Inferior parietal cortex (tissue), 1 donor: ENCODE results near the gene TBXAS1.
A peak's percentile ranks its signal among the peaks of the same experiment; 100 is the strongest.
"Not testable (repeated sequence)": the region's sequence is repeated elsewhere in the genome, so short reads cannot be mapped to it uniquely, and the experiment has no call there.

Experiments used
- DNase-seq: peaks from one replicate; pipeline ENCODE4 v3.0.0-alpha.2; 2016; ENCODE audit errors: extremely low spot score

Gene TBXAS1

GRCh38 chr7:139914306-139915267, 85.5 kb downstream of the TBXAS1 start:
- no peak for DNase-seq

GRCh38 chr7:139915268-139915863, 86.3 kb downstream of the TBXAS1 start:
- DNase-seq = no peak

GRCh38 chr7:139915864-139916716, 87.0 kb downstream of the TBXAS1 start:
- peak; percentile 68 for DNase-seq

- DNase-seq = no peak
These were observed 87.8 kb downstream of the TBXAS1 start for GRCh38 chr7:139916717-139917395.

- DNase-seq = no peak
These were observed 88.8 kb downstream of the TBXAS1 start for GRCh38 chr7:139917851-139918250.

- DNase-seq = no peak
These were observed 89.4 kb downstream of the TBXAS1 start for GRCh38 chr7:139918480-139918879.

GRCh38 chr7:139923090-139923489, 94.0 kb downstream of the TBXAS1 start:
- DNase-seq = no peak

- DNase-seq = no peak
These were observed 95.4 kb downstream of the TBXAS1 start for GRCh38 chr7:139924461-139924860.

GRCh38 chr7:139929221-139929620, 100.2 kb downstream of the TBXAS1 start:
- not testable (repeated sequence) for DNase-seq

GRCh38 chr7:139930286-139930965, 101.4 kb downstream of the TBXAS1 start:
- DNase-seq = no peak

- DNase-seq = no peak
These were observed 102.3 kb downstream of the TBXAS1 start for GRCh38 chr7:139931190-139931934.

- no peak for DNase-seq
These were observed 103.5 kb downstream of the TBXAS1 start for GRCh38 chr7:139932531-139932930.

GRCh38 chr7:139936760-139937310, 107.8 kb downstream of the TBXAS1 start:
- DNase-seq = no peak

GRCh38 chr7:139937715-139938114, 108.7 kb downstream of the TBXAS1 start:
- no peak for DNase-seq

- no peak for DNase-seq
These were observed 111.8 kb downstream of the TBXAS1 start for GRCh38 chr7:139940866-139941265.

GRCh38 chr7:139941421-139941820, 112.4 kb downstream of the TBXAS1 start:
- DNase-seq = no peak

GRCh38 chr7:139941866-139942265, 112.8 kb downstream of the TBXAS1 start:
- no peak for DNase-seq

GRCh38 chr7:139942636-139943035, 113.6 kb downstream of the TBXAS1 start:
- no peak for DNase-seq

- DNase-seq = no peak
These were observed 114.3 kb downstream of the TBXAS1 start for GRCh38 chr7:139943401-139943800.

GRCh38 chr7:139944248-139944647, 115.2 kb downstream of the TBXAS1 start:
- no peak for DNase-seq
